GM12875 (cell line): ENCODE data around the gene ANO2.
"Not testable (repeated sequence)": the region's sequence is repeated elsewhere in the genome, so short reads cannot be mapped to it uniquely, and the experiment has no call there.

Source experiments
- H3K4me3 ChIP-seq: one replicate; pipeline ENCODE4 v1.5.1; 2011; ENCODE audit warnings: low read depth, low read length, control low read depth
- TF ChIP-seq, protein P1 (sequence below): IDR thresholded peaks from 2 replicates; pipeline ENCODE4 v1.5.1; 2011; ENCODE audit warnings: low read depth, mild to moderate bottlenecking, control low read depth, inconsistent platforms, low read length, moderate library complexity, borderline replicate concordance; ENCODE audit not compliant: insufficient read depth

ANO2 gene

DNA sequence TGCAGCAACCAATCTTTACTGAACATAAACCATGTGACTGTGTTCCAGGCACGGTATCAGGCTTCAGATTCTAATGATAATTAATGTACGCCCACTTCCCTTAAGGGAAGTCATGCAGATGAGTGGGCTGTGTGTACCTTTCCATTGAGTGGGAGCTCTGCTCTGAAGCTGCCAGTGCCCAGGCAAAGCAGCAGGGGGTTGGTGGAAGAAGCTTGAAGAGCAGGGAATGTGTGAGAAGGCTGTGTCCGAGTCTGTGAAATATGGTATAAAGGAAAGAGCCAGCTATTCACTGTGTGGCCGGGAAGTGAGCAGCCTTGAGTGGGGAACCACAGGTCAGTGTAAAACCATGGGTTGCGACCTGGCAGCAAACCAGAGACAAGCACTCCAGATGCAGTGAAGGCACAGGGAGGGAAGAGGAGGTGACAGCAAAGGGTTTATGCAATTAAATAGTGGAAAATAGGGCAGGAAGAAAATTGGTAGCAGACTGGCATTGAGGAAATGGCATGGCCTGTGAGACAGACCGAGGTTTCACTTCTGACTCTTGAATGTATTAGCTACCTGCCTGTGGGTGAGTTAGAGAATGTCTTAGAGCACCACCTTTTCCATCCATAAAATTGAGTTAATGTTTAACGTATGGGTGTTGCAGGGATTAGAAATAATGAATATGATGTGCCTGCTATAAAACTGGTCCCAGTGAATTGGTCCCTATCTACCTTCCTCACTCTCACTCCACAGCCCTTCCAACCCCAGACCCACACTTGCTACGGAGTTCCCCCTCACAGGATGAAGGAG lies 396.7 kb downstream of the ANO2 start:
- TF ChIP-seq, protein P1, sequence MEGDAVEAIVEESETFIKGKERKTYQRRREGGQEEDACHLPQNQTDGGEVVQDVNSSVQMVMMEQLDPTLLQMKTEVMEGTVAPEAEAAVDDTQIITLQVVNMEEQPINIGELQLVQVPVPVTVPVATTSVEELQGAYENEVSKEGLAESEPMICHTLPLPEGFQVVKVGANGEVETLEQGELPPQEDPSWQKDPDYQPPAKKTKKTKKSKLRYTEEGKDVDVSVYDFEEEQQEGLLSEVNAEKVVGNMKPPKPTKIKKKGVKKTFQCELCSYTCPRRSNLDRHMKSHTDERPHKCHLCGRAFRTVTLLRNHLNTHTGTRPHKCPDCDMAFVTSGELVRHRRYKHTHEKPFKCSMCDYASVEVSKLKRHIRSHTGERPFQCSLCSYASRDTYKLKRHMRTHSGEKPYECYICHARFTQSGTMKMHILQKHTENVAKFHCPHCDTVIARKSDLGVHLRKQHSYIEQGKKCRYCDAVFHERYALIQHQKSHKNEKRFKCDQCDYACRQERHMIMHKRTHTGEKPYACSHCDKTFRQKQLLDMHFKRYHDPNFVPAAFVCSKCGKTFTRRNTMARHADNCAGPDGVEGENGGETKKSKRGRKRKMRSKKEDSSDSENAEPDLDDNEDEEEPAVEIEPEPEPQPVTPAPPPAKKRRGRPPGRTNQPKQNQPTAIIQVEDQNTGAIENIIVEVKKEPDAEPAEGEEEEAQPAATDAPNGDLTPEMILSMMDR, result no peak

DNA sequence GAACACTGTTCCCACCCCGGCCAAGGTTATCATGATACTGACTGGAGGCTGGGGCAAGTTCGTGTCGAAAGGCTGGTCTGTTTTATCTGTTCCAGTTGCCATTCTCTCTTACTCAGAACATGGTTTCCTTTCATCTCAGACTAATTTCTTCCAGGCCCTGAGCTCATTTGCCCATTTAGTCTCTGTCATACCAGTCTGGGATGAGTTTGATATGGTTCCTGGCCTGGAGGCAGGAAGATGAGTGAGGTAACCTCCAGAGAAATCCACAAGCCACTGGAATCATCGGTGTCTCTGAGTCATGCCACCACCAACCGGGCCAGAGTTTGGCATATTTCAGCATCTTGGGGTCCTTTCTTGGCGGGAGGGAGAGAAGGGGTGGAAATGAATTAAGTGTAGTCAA lies 398.4 kb downstream of the ANO2 start:
- TF ChIP-seq, protein P1, result no peak
- no peak overlapping the region for H3K4me3 ChIP-seq

More for the DNA sequence above, 396.7 kb downstream of the ANO2 start:
- no peak overlapping the region for H3K4me3 ChIP-seq

DNA sequence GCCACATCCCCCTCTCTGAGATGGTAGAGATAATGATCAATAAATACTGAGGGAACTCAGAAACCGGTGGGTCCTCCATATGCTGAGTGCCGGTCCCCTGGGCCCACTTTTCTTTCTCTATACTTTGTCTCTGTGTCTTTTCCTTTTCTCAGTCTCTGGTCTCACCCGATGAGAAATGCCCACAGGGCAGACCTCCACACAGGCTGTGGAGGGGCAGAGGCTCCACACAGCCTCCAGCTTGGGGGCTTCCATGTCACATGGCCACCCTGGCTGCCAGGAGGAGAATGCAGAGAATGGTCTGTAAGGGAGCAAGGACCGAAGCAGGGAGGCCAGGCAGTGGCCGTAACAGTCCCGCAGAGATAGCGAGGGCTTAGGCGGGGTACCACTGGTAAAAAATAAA lies 407.3 kb downstream of the ANO2 start:
- TF ChIP-seq, protein P1, result no peak

DNA sequence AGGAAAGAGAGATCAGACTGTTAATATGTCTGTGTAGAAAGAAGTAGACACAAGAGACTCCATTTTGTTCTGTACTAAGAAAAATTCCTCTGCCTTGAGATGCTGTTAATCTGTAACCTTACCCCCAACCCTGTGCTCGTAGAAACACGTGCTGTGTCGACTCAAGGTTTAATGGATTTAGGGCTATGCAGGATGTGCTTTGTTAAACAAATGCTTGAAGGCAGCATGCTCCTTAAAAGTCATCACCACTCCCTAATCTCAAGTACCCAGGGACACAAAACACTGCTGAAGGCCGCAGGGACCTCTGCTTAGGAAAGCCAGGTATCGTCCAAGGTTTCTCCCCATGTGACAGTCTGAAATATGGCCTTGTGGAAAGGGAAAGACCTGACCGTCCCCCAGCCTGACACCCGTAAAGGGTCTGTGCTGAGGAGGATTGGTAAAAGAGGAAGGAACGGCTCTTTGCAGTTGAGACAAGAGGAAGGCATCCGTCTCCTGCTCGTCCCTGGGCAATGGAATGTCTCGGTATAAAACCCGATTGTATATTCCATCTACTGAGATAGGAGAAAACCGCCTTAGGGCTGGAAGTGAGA lies 407.9 kb downstream of the ANO2 start:
- H3K4me3 ChIP-seq, result not testable (repeated sequence)

More for the DNA sequence above, 407.3 kb downstream of the ANO2 start:
- H3K4me3 ChIP-seq, result no peak overlapping the region

DNA sequence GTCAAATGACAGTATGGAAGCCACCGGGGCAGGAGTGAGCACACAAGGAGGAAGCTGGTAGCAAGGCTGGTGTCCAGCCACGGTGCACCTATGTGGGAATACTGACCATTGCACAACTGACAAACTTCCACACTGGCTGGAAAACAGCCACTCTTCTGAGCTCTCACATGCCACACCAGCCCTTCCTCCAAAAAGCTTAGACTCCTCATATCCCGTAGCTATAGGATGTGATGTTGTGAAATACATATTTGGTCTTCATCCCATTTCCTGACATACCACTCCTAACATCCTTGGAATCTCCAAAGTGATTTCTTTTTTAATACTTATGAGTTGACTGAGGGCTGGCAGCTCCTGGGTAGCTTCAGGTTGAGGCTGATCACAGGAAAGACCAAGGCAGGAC lies 409.5 kb downstream of the ANO2 start:
- no peak overlapping the region for H3K4me3 ChIP-seq
- TF ChIP-seq, protein P1, result no peak

DNA sequence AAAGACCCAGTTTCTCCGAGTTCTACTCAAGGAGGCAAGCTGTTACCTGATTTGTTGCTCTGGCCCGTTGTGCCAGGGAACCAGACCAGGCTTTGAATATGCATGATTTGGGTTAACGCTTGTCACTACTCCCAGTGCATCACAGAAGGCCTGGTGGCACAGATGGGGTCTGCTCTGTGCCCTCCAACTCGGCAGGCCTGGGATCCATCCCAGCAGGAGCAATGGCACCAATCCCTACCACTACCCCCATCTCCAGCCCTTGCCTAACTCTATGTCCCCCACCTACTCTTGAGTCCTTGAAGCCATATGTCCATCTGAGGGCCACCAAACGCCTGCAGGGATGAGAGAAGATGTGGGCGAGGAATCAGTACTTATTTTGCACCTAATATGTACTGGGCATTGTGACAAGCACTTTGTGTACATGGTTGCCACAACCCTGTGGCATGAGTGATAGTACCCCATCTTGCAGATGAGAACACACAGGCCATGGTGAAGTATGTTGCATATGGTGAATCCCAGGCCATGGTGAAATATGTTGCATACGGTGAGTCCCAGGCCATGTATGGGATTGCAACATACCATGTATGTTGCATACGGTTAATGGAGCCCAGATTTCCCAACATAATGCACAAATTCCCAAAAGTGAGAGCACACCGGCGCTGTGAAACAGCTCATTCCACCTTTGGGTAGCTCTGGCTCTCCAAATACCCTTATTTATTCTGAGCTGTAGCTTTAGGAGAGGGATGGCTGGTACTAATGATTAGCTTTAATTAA lies 410.4 kb downstream of the ANO2 start:
- H3K4me3 ChIP-seq, result no peak overlapping the region
- TF ChIP-seq, protein P1, result no peak

DNA sequence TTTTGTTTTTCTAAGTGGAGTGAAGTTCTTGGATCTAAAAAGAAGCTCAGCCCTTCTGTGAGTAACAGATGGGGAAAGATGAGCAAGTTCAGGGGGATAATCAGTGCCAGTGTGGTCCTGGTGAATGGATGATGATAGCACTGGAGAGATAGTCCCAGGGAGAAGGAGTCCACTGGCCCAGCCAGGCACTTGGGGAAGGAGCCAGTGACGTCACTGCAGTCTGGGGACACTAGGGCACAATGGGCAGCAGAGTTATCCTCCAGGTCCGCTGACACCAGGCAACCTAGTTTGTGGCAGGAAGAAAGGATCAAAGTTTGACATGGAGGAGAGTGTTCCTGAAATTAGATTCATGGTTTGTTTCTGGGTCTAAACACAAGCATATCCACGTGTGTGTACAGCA lies 411.7 kb downstream of the ANO2 start:
- H3K4me3 ChIP-seq, result no peak overlapping the region
- TF ChIP-seq, protein P1, result no peak
